ENCODE data around the gene TEX50. TPM values are rescaled to one million over a fixed set of nuclear protein-coding genes. Genes with fewer than 3 reads are reported as not detected.
"Not testable (repeated sequence)": the region's sequence is repeated elsewhere in the genome, so short reads cannot be mapped to it uniquely, and the experiment has no call there.

TEX50 gene
- polyA plus RNA-seq (2012; ENCODE audit: low read depth, missing spikeins): not detected

GRCh38 chr1:173635116-173635515 lies at the start of gene TEX50:
TSS of gene TEX50 (plus strand) at chr1:173635338. CDS start at chr1:173635522, 184 bp downstream.
- FAIRE-seq: no peak
- TF ChIP-seq POLR2AphosphoS5 (IDR thresholded peaks at IDR 0.05; ENCODE audit: low read depth, low read length) (no peak), SPI1 (IDR thresholded peaks at IDR 0.05; ENCODE audit: low read depth, low read length) (no peak), TAF1 (IDR thresholded peaks at IDR 0.05; ENCODE audit: low read depth, low read length) (no peak), POU2F2 (IDR thresholded peaks at IDR 0.05; ENCODE audit: low read depth, low read length) (no peak), POLR2A (IDR thresholded peaks at IDR 0.05; ENCODE audit: low read depth, low read length) (no peak)
- no peak for DNase-seq (ENCODE audit: insufficient read length, low spot score)

- no peak for DNase-seq (ENCODE audit: insufficient read length, low spot score)
- no peak for FAIRE-seq
- TF ChIP-seq SPI1 (IDR thresholded peaks at IDR 0.05; ENCODE audit: low read depth, low read length) (no peak), POLR2AphosphoS5 (IDR thresholded peaks at IDR 0.05; ENCODE audit: low read depth, low read length) (no peak), TAF1 (IDR thresholded peaks at IDR 0.05; ENCODE audit: low read depth, low read length) (no peak), POLR2A (IDR thresholded peaks at IDR 0.05; ENCODE audit: low read depth, low read length) (no peak), PAX5 (IDR thresholded peaks at IDR 0.05; ENCODE audit: insufficient read depth, low read length, severe bottlenecking) (no peak), POU2F2 (IDR thresholded peaks at IDR 0.05; ENCODE audit: low read depth, low read length) (no peak)
These were observed 44.6 kb upstream of the TEX50 start for GRCh38 chr1:173590557-173590956.

GRCh38 chr1:173591138-173591537 lies 44.0 kb upstream of the TEX50 start:
- not testable (repeated sequence) for DNase-seq (ENCODE audit: insufficient read length, low spot score); FAIRE-seq

- FAIRE-seq (no peak), DNase-seq (ENCODE audit: insufficient read length, low spot score) (no peak)
- TF ChIP-seq POU2F2 (IDR thresholded peaks at IDR 0.05; ENCODE audit: low read depth, low read length) (no peak), POLR2A (IDR thresholded peaks at IDR 0.05; ENCODE audit: low read depth, low read length) (no peak)
These were observed 38.9 kb upstream of the TEX50 start for GRCh38 chr1:173596097-173596825.

GRCh38 chr1:173601588-173601987 lies 33.5 kb upstream of the TEX50 start:
- peak; percentile 84 for FAIRE-seq
- TF ChIP-seq SPI1 (IDR thresholded peaks at IDR 0.05; ENCODE audit: low read depth, low read length) (peak; percentile 82), PAX5 (IDR thresholded peaks at IDR 0.05; ENCODE audit: insufficient read depth, low read length, severe bottlenecking) (no peak)
- no peak for DNase-seq (ENCODE audit: insufficient read length, low spot score)

GRCh38 chr1:173603056-173603591 lies 32.0 kb upstream of the TEX50 start, which contains the start of gene SLC9C2:
TSS of gene SLC9C2 (minus strand) at chr1:173603072. CDS start at chr1:173601776, 1,296 bp downstream.
- DNase-seq (ENCODE audit: insufficient read length, low spot score) (no peak), FAIRE-seq (no peak)
- no peak for TF ChIP-seq TAF1 (IDR thresholded peaks at IDR 0.05; ENCODE audit: low read depth, low read length)

- no peak for TF ChIP-seq POLR2A (IDR thresholded peaks at IDR 0.05; ENCODE audit: low read depth, low read length)
- no peak for TF ChIP-seq PAX5 (IDR thresholded peaks at IDR 0.05; ENCODE audit: insufficient read depth, low read length, severe bottlenecking)
- TF ChIP-seq POU2F2 (IDR thresholded peaks at IDR 0.05; ENCODE audit: low read depth, low read length): no peak
- TF ChIP-seq SPI1 (IDR thresholded peaks at IDR 0.05; ENCODE audit: low read depth, low read length): no peak
- TF ChIP-seq POLR2AphosphoS5 (IDR thresholded peaks at IDR 0.05; ENCODE audit: low read depth, low read length): no peak
- TF ChIP-seq TAF1 (IDR thresholded peaks at IDR 0.05; ENCODE audit: low read depth, low read length): no peak
- no peak for FAIRE-seq
- no peak for DNase-seq (ENCODE audit: insufficient read length, low spot score)
These were observed 26.5 kb upstream of the TEX50 start for GRCh38 chr1:173608503-173609216.

- FAIRE-seq; DNase-seq (ENCODE audit: insufficient read length, low spot score): not testable (repeated sequence)
These were observed 22.1 kb upstream of the TEX50 start for GRCh38 chr1:173613086-173613485.

- TF ChIP-seq POLR2A (IDR thresholded peaks at IDR 0.05; ENCODE audit: low read depth, low read length): no peak
- no peak for TF ChIP-seq TAF1 (IDR thresholded peaks at IDR 0.05; ENCODE audit: low read depth, low read length)
- no peak for TF ChIP-seq POU2F2 (IDR thresholded peaks at IDR 0.05; ENCODE audit: low read depth, low read length)
- TF ChIP-seq PAX5 (IDR thresholded peaks at IDR 0.05; ENCODE audit: insufficient read depth, low read length, severe bottlenecking): no peak
- no peak for TF ChIP-seq POLR2AphosphoS5 (IDR thresholded peaks at IDR 0.05; ENCODE audit: low read depth, low read length)
- TF ChIP-seq SPI1 (IDR thresholded peaks at IDR 0.05; ENCODE audit: low read depth, low read length): no peak
- FAIRE-seq (no peak), DNase-seq (ENCODE audit: insufficient read length, low spot score) (no peak)
These were observed 18.3 kb upstream of the TEX50 start for GRCh38 chr1:173616859-173617258.

- no peak for DNase-seq (ENCODE audit: insufficient read length, low spot score)
- FAIRE-seq: no peak
- TF ChIP-seq POLR2A (IDR thresholded peaks at IDR 0.05; ENCODE audit: low read depth, low read length): no peak
- TF ChIP-seq POLR2AphosphoS5 (IDR thresholded peaks at IDR 0.05; ENCODE audit: low read depth, low read length): no peak
- TF ChIP-seq PAX5 (IDR thresholded peaks at IDR 0.05; ENCODE audit: insufficient read depth, low read length, severe bottlenecking): no peak
- TF ChIP-seq POU2F2 (IDR thresholded peaks at IDR 0.05; ENCODE audit: low read depth, low read length): no peak
- no peak for TF ChIP-seq SPI1 (IDR thresholded peaks at IDR 0.05; ENCODE audit: low read depth, low read length)
- no peak for TF ChIP-seq TAF1 (IDR thresholded peaks at IDR 0.05; ENCODE audit: low read depth, low read length)
These were observed 7.9 kb upstream of the TEX50 start for GRCh38 chr1:173627269-173627668.
